Subcutaneous abdominal adipose tissue (tissue), 5 donors: ENCODE results near the gene POP4.
A peak's percentile ranks its signal among the peaks of the same experiment; 100 is the strongest.

Source experiments
- H3K27ac ChIP-seq: one replicate; pipeline ENCODE4 v1.7.0; 2013; ENCODE audit warnings: low read depth, mild to moderate bottlenecking, inconsistent platforms, low read length, moderate library complexity
- H3K27me3 ChIP-seq, 5 donors: one replicate each; pipeline ENCODE4 v1.7.0; 2013; ENCODE audit warnings: low read length in 5 of 5, inconsistent platforms in 1 of 5; ENCODE audit not compliant: control insufficient read depth in 5 of 5, insufficient read depth in 4 of 5
- H3K36me3 ChIP-seq, 5 donors: one replicate each; pipeline ENCODE4 v1.7.0; 2013; ENCODE audit warnings: low read length in 5 of 5; ENCODE audit not compliant: control insufficient read depth in 5 of 5, insufficient read depth in 5 of 5
- H3K4me1 ChIP-seq, 5 donors: one replicate each; pipeline ENCODE4 v1.7.0; 2013; ENCODE audit warnings: low read length in 5 of 5, mild to moderate bottlenecking in 3 of 5, moderate library complexity in 1 of 5; ENCODE audit not compliant: control insufficient read depth in 5 of 5, insufficient read depth in 5 of 5
- H3K4me3 ChIP-seq, 5 donors: one replicate each; pipeline ENCODE4 v1.7.0; 2013; ENCODE audit warnings: low read length in 5 of 5, low read depth in 1 of 5
- H3K9ac ChIP-seq, 5 donors: one replicate each; pipeline ENCODE4 v1.7.0; 2013; ENCODE audit warnings: low read length in 5 of 5, mild to moderate bottlenecking in 4 of 5, moderate library complexity in 3 of 5
- H3K9me3 ChIP-seq, 5 donors: one replicate each; pipeline ENCODE4 v1.7.0; 2013; ENCODE audit warnings: low read length in 5 of 5; ENCODE audit not compliant: control insufficient read depth in 5 of 5
- donor health status: healthy.
- donor health status: healthy.
- donor health status: healthy.
- donor health status: healthy.
- donor health status: healthy.

POP4 gene

DNA sequence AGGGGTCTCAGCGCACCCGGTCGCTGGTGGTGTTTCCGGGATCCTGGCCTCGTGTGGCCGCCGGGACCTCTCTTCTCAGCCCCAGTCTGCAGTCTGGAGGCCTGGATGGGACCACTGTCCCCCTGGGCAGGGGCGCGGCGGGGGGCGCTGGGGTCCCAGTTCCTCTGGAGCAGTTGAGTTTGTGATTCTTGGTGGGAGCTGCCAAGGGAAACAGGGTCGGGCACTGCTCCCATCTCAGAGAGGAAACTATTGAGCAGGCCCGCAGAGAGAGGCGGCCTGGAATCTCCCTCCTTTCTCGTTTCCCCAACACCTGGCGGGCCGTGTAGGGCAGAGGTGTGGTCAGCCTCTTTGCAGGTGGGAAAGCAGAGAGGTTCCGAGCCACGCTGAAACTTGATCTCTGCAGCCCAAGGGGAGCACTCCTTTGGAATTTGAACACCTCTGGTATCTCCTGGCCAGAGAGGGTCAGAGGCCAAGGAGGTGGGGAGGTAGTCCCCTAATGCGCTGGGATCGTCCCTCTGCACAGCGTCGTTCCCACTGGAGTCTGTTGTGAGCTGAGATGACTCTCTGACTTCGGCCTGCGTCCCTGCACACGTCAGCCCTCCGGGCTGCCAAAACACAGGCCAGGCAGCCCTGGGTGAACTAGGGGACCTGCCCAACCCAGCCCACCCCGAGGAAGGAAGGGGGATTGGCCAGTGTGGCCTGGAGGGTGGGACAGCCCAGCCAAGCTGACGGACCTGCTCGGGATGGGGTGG is 59.9 kb downstream of the POP4 start:
- H3K27me3 ChIP-seq = no peaks in the 10 kb centered on the region
- peaks cover 0 to 5% (median 3%) of the 10 kb centered on the region in 5 donors for H3K36me3 ChIP-seq
- H3K9me3 ChIP-seq = no peaks in the 10 kb centered on the region
- peaks cover 0 to 67% (median 64%) of the 10 kb centered on the region in 5 donors for H3K4me1 ChIP-seq
- H3K4me3 ChIP-seq = peak overlapping the region; percentile 77 to 94 (median 86)
- H3K27ac ChIP-seq = peak overlapping the region; percentile 90
- peak overlapping the region; percentile 68 to 87 (median 79) for H3K9ac ChIP-seq
